Measurements from ENCODE around the gene TYMP.
"Not testable (repeated sequence)": the region's sequence is repeated elsewhere in the genome, so short reads cannot be mapped to it uniquely, and the experiment has no call there.

The TYMP gene

GRCh38 chr22:50562523-50563412, 33.0 kb upstream of the TYMP start, which contains the start of gene SYCE3:
SYCE3 (minus strand) TSS chr22:50562919; CDS start chr22:50556405, 6,514 bp downstream.
- peak; percentile 91 for DNase-seq

GRCh38 chr22:50561401-50562358, 31.9 kb upstream of the TYMP start:
- no peak for DNase-seq

- no peak for DNase-seq
Measured at GRCh38 chr22:50560034-50560433, 30.2 kb upstream of the TYMP start.

- DNase-seq: no peak
Measured at GRCh38 chr22:50556703-50557102, 26.9 kb upstream of the TYMP start.

GRCh38 chr22:50553310-50553709, 23.5 kb upstream of the TYMP start:
- DNase-seq: no peak

GRCh38 chr22:50551160-50551752, 21.4 kb upstream of the TYMP start:
- DNase-seq: no peak

GRCh38 chr22:50550395-50550794, 20.6 kb upstream of the TYMP start:
- no peak for DNase-seq

GRCh38 chr22:50548921-50549790, 19.3 kb upstream of the TYMP start:
- DNase-seq: no peak

- no peak for DNase-seq
Measured at GRCh38 chr22:50548040-50548920, 18.5 kb upstream of the TYMP start.

GRCh38 chr22:50547263-50547985, 17.6 kb upstream of the TYMP start:
- DNase-seq: peak; percentile 49

GRCh38 chr22:50546326-50547262, 16.8 kb upstream of the TYMP start:
- no peak for DNase-seq

GRCh38 chr22:50545522-50546325, 15.9 kb upstream of the TYMP start, which contains the start of gene KLHDC7B:
KLHDC7B (plus strand) TSS chr22:50545899; CDS start chr22:50546244, 345 bp downstream.
- DNase-seq: no peak

- no peak for DNase-seq
Measured at GRCh38 chr22:50544746-50545253, 15.0 kb upstream of the TYMP start.

- peak; percentile 64 for DNase-seq
Measured at GRCh38 chr22:50544078-50544745, 14.4 kb upstream of the TYMP start.

- no peak for DNase-seq
Measured at GRCh38 chr22:50542416-50542927, 12.7 kb upstream of the TYMP start.

GRCh38 chr22:50541667-50542026, 11.8 kb upstream of the TYMP start:
- not testable (repeated sequence) for DNase-seq

- no peak for DNase-seq
Measured at GRCh38 chr22:50540381-50540780, 10.6 kb upstream of the TYMP start.

Data from right kidney (tissue), 1 donor.